Measurements from ENCODE around the gene ADAMTS3.

The ADAMTS3 gene

GRCh38 chr4:72529148-72529822 is 39.7 kb downstream of the ADAMTS3 start:
- TF ChIP-seq CTCF (conservative IDR thresholded peaks at IDR 0.05; ENCODE audit: low read depth, low read length), result no peak
- no peak for DNase-seq (ENCODE audit: low read depth)
- H3K4me3 ChIP-seq (ENCODE audit: low read length), result no peak overlapping the region

- DNase-seq (ENCODE audit: low read depth), result no peak
- no peak for TF ChIP-seq CTCF (conservative IDR thresholded peaks at IDR 0.05; ENCODE audit: low read depth, low read length)
- H3K4me3 ChIP-seq (ENCODE audit: low read length), result no peak overlapping the region
These were observed 41.9 kb downstream of the ADAMTS3 start for GRCh38 chr4:72527038-72527646.

GRCh38 chr4:72525938-72526337 is 43.1 kb downstream of the ADAMTS3 start:
- DNase-seq (ENCODE audit: low read depth), result peak; percentile 98
- H3K4me3 ChIP-seq (ENCODE audit: low read length), result no peak overlapping the region
- TF ChIP-seq CTCF (conservative IDR thresholded peaks at IDR 0.05; ENCODE audit: low read depth, low read length), result no peak

- DNase-seq (ENCODE audit: low read depth), result no peak
- no peak overlapping the region for H3K4me3 ChIP-seq (ENCODE audit: low read length)
- TF ChIP-seq CTCF (conservative IDR thresholded peaks at IDR 0.05; ENCODE audit: low read depth, low read length), result no peak
These were observed 46.6 kb downstream of the ADAMTS3 start for GRCh38 chr4:72522440-72522839.

- no peak for DNase-seq (ENCODE audit: low read depth)
- H3K4me3 ChIP-seq (ENCODE audit: low read length), result no peak overlapping the region
- TF ChIP-seq CTCF (conservative IDR thresholded peaks at IDR 0.05; ENCODE audit: low read depth, low read length), result no peak
These were observed 55.8 kb downstream of the ADAMTS3 start for GRCh38 chr4:72513227-72513626.

GRCh38 chr4:72507860-72508419 is 61.1 kb downstream of the ADAMTS3 start:
- no peak for TF ChIP-seq CTCF (conservative IDR thresholded peaks at IDR 0.05; ENCODE audit: low read depth, low read length)
- DNase-seq (ENCODE audit: low read depth), result no peak
- H3K4me3 ChIP-seq (ENCODE audit: low read length), result no peak overlapping the region

- no peak for TF ChIP-seq CTCF (conservative IDR thresholded peaks at IDR 0.05; ENCODE audit: low read depth, low read length)
- DNase-seq (ENCODE audit: low read depth), result no peak
- H3K4me3 ChIP-seq (ENCODE audit: low read length), result no peak overlapping the region
These were observed 61.9 kb downstream of the ADAMTS3 start for GRCh38 chr4:72507167-72507566.
